ENCODE results near the gene SMAD3. TPM values are rescaled to one million over a fixed set of nuclear protein-coding genes. Genes with fewer than 3 reads are reported as not detected.

The SMAD3 gene
- total RNA-seq, 6 experiments from 2014 or later: 9.2 to 34.0 (median 14.4) TPM

- no peaks in the 10 kb centered on the region for H3K4me1 ChIP-seq
- DNase-seq: no peak
- intact Hi-C loops (cut with DNase I): no loop called here
- H3K4me3 ChIP-seq: no peak overlapping the region
- H3K9me3 ChIP-seq: no peaks in the 10 kb centered on the region
- H3K36me3 ChIP-seq: peaks cover 0 to 52% (median 16%) of the 10 kb centered on the region in 4 donors
- H3K27ac ChIP-seq: no peak overlapping the region
- 56% methylated on average over 3 of the region's 9 CpGs for WGBS (ENCODE audit: insufficient coverage, low coverage, low lambda C conversion rate, missing lambda C conversion rate)
- no peaks in the 10 kb centered on the region for H3K27me3 ChIP-seq
- TF ChIP-seq POLR2A (IDR thresholded peaks at IDR 0.05) (no peak), CTCF (IDR thresholded peaks at IDR 0.05) (no peak)
- ATAC-seq: no peak
These were observed 120.3 kb downstream of the SMAD3 start for GRCh38 chr15:67185621-67186225.

- H3K27ac ChIP-seq: no peak overlapping the region
- ATAC-seq (peak; percentile 30 to 71 (median 44)), DNase-seq (no peak)
- H3K27me3 ChIP-seq: no peaks in the 10 kb centered on the region
- no peak overlapping the region for H3K4me3 ChIP-seq
- H3K9me3 ChIP-seq: no peaks in the 10 kb centered on the region
- intact Hi-C loops (cut with DNase I): no loop called here
- WGBS (ENCODE audit: insufficient coverage, low coverage, low lambda C conversion rate, missing lambda C conversion rate): 68% methylated on average over 5 of the region's 6 CpGs
- H3K36me3 ChIP-seq: peaks cover 0 to 50% (median 16%) of the 10 kb centered on the region in 4 donors
- no peaks in the 10 kb centered on the region for H3K4me1 ChIP-seq
- TF ChIP-seq CTCF (IDR thresholded peaks at IDR 0.05): no peak
- no peak for TF ChIP-seq POLR2A (IDR thresholded peaks at IDR 0.05)
These were observed 120.8 kb downstream of the SMAD3 start for GRCh38 chr15:67186226-67186649.

- intact Hi-C loops (cut with DNase I): no loop called here
- Histone ChIP-seq H3K36me3 (peaks cover 0 to 52% (median 15%) of the 10 kb centered on the region in 4 donors), H3K9me3 (no peaks in the 10 kb centered on the region), H3K4me3 (no peak overlapping the region), H3K27me3 (no peaks in the 10 kb centered on the region), H3K27ac (no peak overlapping the region), H3K4me1 (no peaks in the 10 kb centered on the region)
- no peak for TF ChIP-seq CTCF (IDR thresholded peaks at IDR 0.05)
- TF ChIP-seq POLR2A (IDR thresholded peaks at IDR 0.05): no peak
- 92% methylated on average over 2 of the region's 4 CpGs for WGBS (ENCODE audit: insufficient coverage, low coverage, low lambda C conversion rate, missing lambda C conversion rate)
- DNase-seq (no peak), ATAC-seq (no peak)
These were observed 121.3 kb downstream of the SMAD3 start for GRCh38 chr15:67186688-67187087.

- Histone ChIP-seq H3K27me3 (no peaks in the 10 kb centered on the region), H3K36me3 (peaks cover 0 to 59% (median 12%) of the 10 kb centered on the region in 4 donors), H3K9me3 (no peaks in the 10 kb centered on the region), H3K4me1 (no peaks in the 10 kb centered on the region), H3K4me3 (no peak overlapping the region), H3K27ac (no peak overlapping the region)
- DNase-seq (no peak), ATAC-seq (no peak)
- WGBS (ENCODE audit: insufficient coverage, low coverage, low lambda C conversion rate, missing lambda C conversion rate): 100% methylated on average over 1 of the region's 12 CpGs
- TF ChIP-seq CTCF (IDR thresholded peaks at IDR 0.05): no peak
- no peak for TF ChIP-seq POLR2A (IDR thresholded peaks at IDR 0.05)
- intact Hi-C loops (cut with DNase I): no loop called here
These were observed 122.0 kb downstream of the SMAD3 start for GRCh38 chr15:67187351-67187854.
